K562 (cell line): Measurements from ENCODE around the gene FAM111B. TPM values are rescaled to one million over a fixed set of nuclear protein-coding genes. Genes with fewer than 3 reads are reported as not detected.

Experiments
- ATAC-seq: fragments of 200-7000 bp; cut with Tn5 transposase; 3 replicates; pipeline ENCODE4 v1.9.1; 2020; ENCODE audit warnings: moderate library complexity
- BruUV-seq: library from RNA; stranded (reverse); fragments of 400-500 nt; replicated peaks from 2 replicates; lab custom pipeline; 2021; lab: Mats Ljungman, UMichigan
- CTCF ChIA-PET: fragments of 300-600 bp; formaldehyde crosslinking; extraction: SDS; loops from one replicate; lab custom pipeline; 2021; ENCODE audit warnings: low intra/inter-chr PET ratio; lab: Yijun Ruan, JAX
- POLR2A ChIA-PET: fragments of 300-600, 350-650 bp; sonication (Branson Sonifier 250); formaldehyde crosslinking; extraction: SDS; loops from one replicate; lab custom pipeline; 2021; ENCODE audit warnings: antibody characterized with exemption, inconsistent platforms; lab: Yijun Ruan, JAX
- DNase-seq, 4 experiments: peaks; one replicate each; pipeline versions ENCODE4 v3.0.0 to v3.0.0-alpha.2; 2011 to 2018; ENCODE audit warnings: low spot score in 3 of 4, mixed read lengths in 3 of 4; ENCODE audit errors: extremely low read depth in 1 of 4
- FAIRE-seq: peaks from 2 replicates; lab custom pipeline; 2011; peaks lifted over from hg19 to GRCh38; lab: Jason Lieb, UNC
- H2AFZ ChIP-seq: 2 replicates; pipeline ENCODE4 v1.6.0; 2011; ENCODE audit warnings: low read depth, low read length, control low read depth, inconsistent platforms
- H3K27ac ChIP-seq: fragments of 200-600 bp; 3 replicates; pipeline ENCODE4 v1.8.0; 2011; ENCODE audit warnings: low read depth, mild to moderate bottlenecking, control low read depth, inconsistent platforms, low read length, moderate library complexity, mixed read lengths; ENCODE audit errors: extremely low read depth
- H3K27me3 ChIP-seq, 2 experiments: fragments of 300-600 bp in 1 of 2; 2 replicates in 1 of 2; 3 replicates in 1 of 2; pipeline versions ENCODE4 v1.6.0 to v1.8.0; 2011; ENCODE audit warnings: inconsistent platforms in 2 of 2, low read length in 2 of 2, mild to moderate bottlenecking in 1 of 2, mixed read lengths in 1 of 2, moderate library complexity in 1 of 2; ENCODE audit not compliant: control insufficient read depth in 2 of 2, insufficient read depth in 2 of 2
- H3K36me3 ChIP-seq: fragments of 300-600 bp; 3 replicates; pipeline ENCODE4 v1.8.0; 2011; ENCODE audit warnings: mild to moderate bottlenecking, low read length, inconsistent platforms; ENCODE audit not compliant: control insufficient read depth, insufficient read depth
- H3K4me1 ChIP-seq, 2 experiments: fragments of 200-600 bp in 1 of 2; replicated peaks in 1 of 2; 2 replicates in 1 of 2; 3 replicates in 1 of 2; pipeline versions ENCODE4 v1.5.1 to v1.8.0; 2011; ENCODE audit warnings: inconsistent platforms in 2 of 2, low read length in 2 of 2, mild to moderate bottlenecking in 1 of 2, mixed read lengths in 1 of 2, moderate library complexity in 1 of 2; ENCODE audit not compliant: control insufficient read depth in 2 of 2, insufficient read depth in 2 of 2
- H3K4me2 ChIP-seq: 2 replicates; pipeline ENCODE4 v1.6.1; 2011; ENCODE audit warnings: low read length, control low read depth, inconsistent platforms, mixed read lengths; ENCODE audit not compliant: insufficient read depth
- H3K4me3 ChIP-seq: fragments of 200-600 bp; sonication (generic), shearing (Covaris generic); 2 replicates; pipeline ENCODE4 v1.5.1; 2016; ENCODE audit warnings: control low read depth, inconsistent platforms
- H3K79me2 ChIP-seq: fragments of 200-600 bp; 3 replicates; pipeline ENCODE4 v1.8.0; 2011; ENCODE audit warnings: low read length, inconsistent platforms; ENCODE audit not compliant: control insufficient read depth, insufficient read depth
- H3K9ac ChIP-seq, 2 experiments: 2 replicates each; pipeline versions ENCODE4 v1.6.0 to v1.6.1; 2011; ENCODE audit warnings: low read depth in 2 of 2, low read length in 2 of 2, control low read depth in 1 of 2, inconsistent platforms in 1 of 2, mild to moderate bottlenecking in 1 of 2, mixed read lengths in 1 of 2; ENCODE audit not compliant: insufficient read depth in 1 of 2
- H3K9me1 ChIP-seq: one replicate; pipeline ENCODE4 v1.6.0; 2011; ENCODE audit warnings: inconsistent platforms, mild to moderate bottlenecking, low read length, moderate library complexity; ENCODE audit not compliant: control insufficient read depth, insufficient read depth
- H3K9me3 ChIP-seq: replicated peaks from 2 replicates; pipeline ENCODE4 v1.5.1; 2011; ENCODE audit warnings: low read depth, low read length, inconsistent platforms; ENCODE audit not compliant: control insufficient read depth, insufficient read depth
- H4K20me1 ChIP-seq: replicated peaks from 2 replicates; pipeline ENCODE4 v1.6.1; 2011; ENCODE audit warnings: low read length, inconsistent platforms, mixed read lengths; ENCODE audit not compliant: control insufficient read depth, insufficient read depth
- ATF1 ChIP-seq, 2 experiments: fragments of 450-650 bp in 1 of 2; IDR thresholded peaks; 2 replicates each; pipeline ENCODE4 v1.6.1; 2016; ENCODE audit warnings: missing compliant biosample characterization in 1 of 2, missing genetic modification characterization in 1 of 2
- BRD9 ChIP-seq: fragments of 450-650 bp; IDR thresholded peaks from 2 replicates; pipeline ENCODE4 v1.6.1; 2018; ENCODE audit warnings: low read depth; ENCODE audit not compliant: partially characterized antibody
- BRF1 ChIP-seq: IDR thresholded peaks from 3 replicates; pipeline ENCODE4 v1.6.1; 2011; ENCODE audit warnings: borderline replicate concordance, mild to moderate bottlenecking; ENCODE audit not compliant: insufficient read length; ENCODE audit errors: extremely low read depth
- FOXJ3 ChIP-seq: sonication (generic); formaldehyde crosslinking; IDR thresholded peaks from 2 replicates; pipeline ENCODE4 v1.4.0; 2020; ENCODE audit warnings: mild to moderate bottlenecking, missing genetic modification reagents
- JUND ChIP-seq, 2 experiments: IDR thresholded peaks; 2 replicates in 1 of 2; 3 replicates in 1 of 2; pipeline ENCODE4 v1.6.1; 2011; ENCODE audit warnings: borderline replicate concordance in 2 of 2, low read depth in 2 of 2, low read length in 2 of 2, improper control_type of control experiment in 1 of 2, missing biosample characterization in 1 of 2, missing genetic modification characterization in 1 of 2, missing genetic modification reagents in 1 of 2
- LARP7 ChIP-seq: fragments of 450-650 bp; IDR thresholded peaks from 2 replicates; pipeline ENCODE4 v1.6.1; 2016
- MTA1 ChIP-seq: fragments of 450-650 bp; IDR thresholded peaks from 2 replicates; pipeline ENCODE4 v1.6.1; 2017; ENCODE audit warnings: borderline replicate concordance
- NFIX ChIP-seq: fragments of 250-450 bp; sonication (Bioruptor Pico); IDR thresholded peaks from 2 replicates; pipeline ENCODE4 v1.4.0; 2020; ENCODE audit warnings: low read depth, mild to moderate bottlenecking, moderate library complexity
- PTTG1 ChIP-seq: fragments of 450-650 bp; IDR thresholded peaks from 2 replicates; pipeline ENCODE4 v1.6.1; 2016; ENCODE audit warnings: low read depth, mild to moderate bottlenecking, missing genetic modification characterization, missing compliant biosample characterization
- PYGO2 ChIP-seq: fragments of 450-650 bp; IDR thresholded peaks from 2 replicates; pipeline ENCODE4 v1.6.1; 2016; ENCODE audit warnings: mild to moderate bottlenecking, missing genetic modification characterization, moderate library complexity, missing compliant biosample characterization
- SIN3B ChIP-seq: fragments of 450-650 bp; IDR thresholded peaks from 2 replicates; pipeline ENCODE4 v1.6.1; 2017; ENCODE audit warnings: low read depth, mild to moderate bottlenecking, moderate library complexity
- SREBF1 ChIP-seq: fragments of 150-350 bp; IDR thresholded peaks from 2 replicates; pipeline ENCODE4 v1.6.1; 2014; ENCODE audit warnings: antibody characterized with exemption, low read depth, low read length, borderline replicate concordance
- THRAP3 ChIP-seq: fragments of 450-650 bp; IDR thresholded peaks from 2 replicates; pipeline ENCODE4 v1.6.1; 2016; ENCODE audit warnings: mild to moderate bottlenecking, inconsistent platforms, borderline replicate concordance
- ZNF316 ChIP-seq: fragments of 450-650 bp; IDR thresholded peaks from 2 replicates; pipeline ENCODE4 v1.6.1; 2016
- ZNF586 ChIP-seq: fragments of 450-650 bp; formaldehyde crosslinking; conservative IDR thresholded peaks from 2 replicates; pipeline ENCODE4 v1.4.0; 2020; ENCODE audit warnings: mild to moderate bottlenecking, moderate library complexity
- WGBS: fragments of 100-300 bp; shearing (Covaris generic); methylation state at CpG from one replicate; pipeline ENCODE4 v1.1.6; 2016; ENCODE audit warnings: low coverage, mixed read lengths; ENCODE audit not compliant: insufficient coverage; ENCODE audit errors: missing lambda C conversion rate; 5-methylcytosine and 5-hydroxymethylcytosine counted together
- in situ Hi-C: fragments of 300-500 bp; cut with MboI; formaldehyde crosslinking; loops from 4 replicates; pipeline ENCODE4 v1.15.0; 2018; ENCODE audit warnings: inconsistent platforms, mixed read lengths
- intact Hi-C: fragments of 100-400 bp; cut with micrococcal nuclease; formaldehyde crosslinking; loops from 2 replicates; pipeline ENCODE4 v1.14.2; 2022
- polyA plus RNA-seq, 8 experiments: library from polyadenylated mRNA; depleted of rRNA in 4 of 8; stranded (reverse) in 5 of 8; unstranded in 3 of 8; fragments of >200 nt; fragmentation: Nextera tagmentation in 2 of 8; fragmentation: Illumina TruSeq in 1 of 8; extraction: Ambion mirVana in 2 of 8; extraction: Trizol in 1 of 8; gene quantifications; 2 replicates each; pipeline versions ENCODE4 v1.2.1 to v1.2.3, GENCODE V29; 2011 to 2014; ENCODE audit warnings: inconsistent platforms in 1 of 8, missing spikeins in 1 of 8
- total RNA-seq, 7 experiments: library from RNA; depleted of rRNA in 6 of 7; stranded (reverse); fragments of >200 nt in 6 of 7; fragmentation: Illumina TruSeq in 2 of 7; extraction: Trizol in 2 of 7; gene quantifications; 2 replicates each; pipeline versions ENCODE4 v1.2.1 to v1.2.3, GENCODE V29; 2011 to 2021; ENCODE audit warnings: low replicate concordance in 1 of 7
- TF ChIP-seq, protein P1 (sequence below): fragments of 250-450 bp; sonication (Bioruptor Pico); IDR thresholded peaks from 2 replicates; pipeline ENCODE4 v1.8.0; 2021; ENCODE audit warnings: mild to moderate bottlenecking, moderate library complexity
- TF ChIP-seq, protein P2 (sequence below): IDR thresholded peaks from 2 replicates; pipeline ENCODE4 v1.6.1; 2016; ENCODE audit warnings: missing genetic modification characterization, missing compliant biosample characterization

The FAM111B gene
- total and polyA plus RNA-seq, 9 of the 15 experiments (the other 6 are each of a cell fraction or from before 2014, with no cell fraction given): 0.01 to 0.33 (median 0.06) TPM; not detected in 5

GRCh38 chr11:59141673-59142460 lies 34.8 kb downstream of the FAM111B start:
- FAIRE-seq (no peak), DNase-seq (no peak), ATAC-seq (no peak)
- Histone ChIP-seq H3K4me1 (peaks cover 14 to 22% of the 10 kb centered on the region in 2 experiments), H4K20me1 (no peaks in the 10 kb centered on the region), H3K4me3 (peak overlapping the region; percentile 74), H3K36me3 (no peaks in the 10 kb centered on the region), H3K9me1 (no peaks in the 10 kb centered on the region), H3K79me2 (peaks cover 7% of the 10 kb centered on the region; the same call in 1 of the 3 replicates), H3K9me3 (no peaks in the 10 kb centered on the region), H2AFZ (peak overlapping the region; percentile 97), H3K27ac (no peak overlapping the region), H3K4me2 (peak overlapping the region; percentile 91), H3K27me3 (no peaks in the 10 kb centered on the region)
- TSS peak; percentile 45 for BruUV-seq
- POLR2A ChIA-PET: interaction anchor here (0.6 kb wide), 1 partner anchor 312 kb away, joined by 5 read pairs; no protein-coding TSS in a partner anchor
- in situ Hi-C loops: loop anchor here (25.0 kb wide), 1 partner anchor 505 kb away; no protein-coding TSS in a partner anchor
- CTCF ChIA-PET: interaction anchor here (0.6 kb wide), 1 partner anchor 1835 kb away, joined by 3 read pairs; no protein-coding TSS in a partner anchor
- 4% methylated on average over 3 of the region's 3 CpGs for WGBS
- TF ChIP-seq SREBF1 (no peak), NFIX (CRISPR knock-in tag) (no peak), ZNF586 (no peak), BRF1 (no peak), JUND (IDR thresholded peaks at IDR 0.05; ENCODE audit: borderline replicate concordance, low read depth, low read length) (no peak), JUND (tag; IDR thresholded peaks at IDR 0.05; ENCODE audit: borderline replicate concordance, low read depth, low read length) (no peak), FOXJ3 (no peak), LARP7 (peak; percentile 68; the same call in 1 of the 2 replicates), ATF1 (CRISPR knock-in tag; IDR thresholded peaks at IDR 0.05) (no peak), ATF1 (tag; IDR thresholded peaks at IDR 0.05) (no peak), PYGO2 (tag) (no peak), MTA1 (0 out of 2 replicates have a peak, but pooled peaks have one; percentile 15), THRAP3 (0 out of 2 replicates have a peak, but pooled peaks have one; percentile 29), PTTG1 (no peak), ZNF316 (peak; percentile 27; the same call in 1 of the 2 replicates), BRD9 (no peak), SIN3B (no peak)
- TF ChIP-seq, protein P1, sequence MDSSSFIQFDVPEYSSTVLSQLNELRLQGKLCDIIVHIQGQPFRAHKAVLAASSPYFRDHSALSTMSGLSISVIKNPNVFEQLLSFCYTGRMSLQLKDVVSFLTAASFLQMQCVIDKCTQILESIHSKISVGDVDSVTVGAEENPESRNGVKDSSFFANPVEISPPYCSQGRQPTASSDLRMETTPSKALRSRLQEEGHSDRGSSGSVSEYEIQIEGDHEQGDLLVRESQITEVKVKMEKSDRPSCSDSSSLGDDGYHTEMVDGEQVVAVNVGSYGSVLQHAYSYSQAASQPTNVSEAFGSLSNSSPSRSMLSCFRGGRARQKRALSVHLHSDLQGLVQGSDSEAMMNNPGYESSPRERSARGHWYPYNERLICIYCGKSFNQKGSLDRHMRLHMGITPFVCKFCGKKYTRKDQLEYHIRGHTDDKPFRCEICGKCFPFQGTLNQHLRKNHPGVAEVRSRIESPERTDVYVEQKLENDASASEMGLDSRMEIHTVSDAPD (CRISPR knock-in tag): no peak
- TF ChIP-seq, protein P2, sequence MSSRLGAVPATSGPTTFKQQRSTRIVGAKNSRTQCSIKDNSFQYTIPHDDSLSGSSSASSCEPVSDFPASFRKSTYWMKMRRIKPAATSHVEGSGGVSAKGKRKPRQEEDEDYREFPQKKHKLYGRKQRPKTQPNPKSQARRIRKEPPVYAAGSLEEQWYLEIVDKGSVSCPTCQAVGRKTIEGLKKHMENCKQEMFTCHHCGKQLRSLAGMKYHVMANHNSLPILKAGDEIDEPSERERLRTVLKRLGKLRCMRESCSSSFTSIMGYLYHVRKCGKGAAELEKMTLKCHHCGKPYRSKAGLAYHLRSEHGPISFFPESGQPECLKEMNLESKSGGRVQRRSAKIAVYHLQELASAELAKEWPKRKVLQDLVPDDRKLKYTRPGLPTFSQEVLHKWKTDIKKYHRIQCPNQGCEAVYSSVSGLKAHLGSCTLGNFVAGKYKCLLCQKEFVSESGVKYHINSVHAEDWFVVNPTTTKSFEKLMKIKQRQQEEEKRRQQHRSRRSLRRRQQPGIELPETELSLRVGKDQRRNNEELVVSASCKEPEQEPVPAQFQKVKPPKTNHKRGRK: peak; percentile 99
- TF ChIP-seq, all 486 proteins: peak for 5
- H3K9ac ChIP-seq: peak overlapping the region in 1 of 2 experiments; percentile 69; a peak in 2 of 4 replicates
- intact Hi-C loops: loop anchor here (10.0 kb wide), 2 partner anchors 367 to 567 kb away; partner anchors contain the start of genes LPXN and ZFP91
